Measurements from ENCODE around the gene CCDC47. TPM values are rescaled to one million over a fixed set of nuclear protein-coding genes. Genes with fewer than 3 reads are reported as not detected.
A peak's percentile ranks its signal among the peaks of the same experiment; 100 is the strongest.

The CCDC47 gene
- total RNA-seq (2014; rRNA removed; shearing (Covaris generic); ENCODE audit: low replicate concordance): 28.0 and 35.9 TPM in 2 replicates

- Histone ChIP-seq H3K4me3 (ENCODE audit: low read length) (peak within 1 kb of the TSS; percentile 88), H3K79me2 (ENCODE audit: low read length) (peaks cover 93% of the 10 kb centered on the region), H3K4me2 (ENCODE audit: low read depth, low read length, poor library complexity, severe bottlenecking) (peak within 1 kb of the TSS; percentile 95), H3K9me3 (ENCODE audit: low read length) (no peaks in the 10 kb centered on the region), H2AFZ (ENCODE audit: low read length) (0 out of 2 replicates have a peak within 1 kb of the TSS, but pooled peaks have one; percentile 21), H3K27me3 (ENCODE audit: low read length) (no peaks in the 10 kb centered on the region), H3K4me1 (ENCODE audit: low read length) (peaks cover 30% of the 10 kb centered on the region), H3K9ac (ENCODE audit: low read length) (peak within 1 kb of the TSS; percentile 95), H4K20me1 (ENCODE audit: insufficient read depth, low read depth, low read length) (peaks cover 46% of the 10 kb centered on the region), H3K27ac (ENCODE audit: low read length) (peak within 1 kb of the TSS; percentile 94), H3K9me2 (replicated peaks; ENCODE audit: insufficient read depth, low read length) (no peaks in the 10 kb centered on the region), H3K36me3 (ENCODE audit: insufficient read depth, low read length) (peaks cover 31% of the 10 kb centered on the region)
- peak; percentile 100 for DNase-seq
Measured at GRCh38 chr17:63773272-63774140, at the start of gene CCDC47. Gene CCDC47 (minus strand): TSS chr17:63773597. CDS start chr17:63766175, 7,422 bp downstream.

DNA sequence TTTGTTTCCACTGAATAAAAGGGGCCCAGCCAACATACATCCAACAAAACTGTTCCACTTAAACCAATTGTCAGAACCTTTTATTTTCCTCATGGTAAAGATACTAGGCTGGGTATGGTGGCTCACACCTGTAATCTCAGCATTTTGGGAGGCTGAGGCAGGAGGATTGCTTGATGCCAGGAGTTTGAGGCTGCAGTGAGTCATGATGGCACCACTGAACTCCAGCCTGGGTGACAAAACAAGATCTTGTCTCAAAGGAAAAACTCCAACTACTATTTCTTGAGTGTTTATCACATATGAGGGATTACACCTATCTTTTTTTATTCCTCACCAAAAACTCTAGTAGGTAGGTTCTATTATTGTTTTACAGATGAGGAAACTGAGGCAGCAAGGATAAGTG is 49.1 kb upstream of the CCDC47 start:
- H3K36me3 ChIP-seq (ENCODE audit: insufficient read depth, low read length): peaks cover 63% of the 10 kb centered on the region; the same call in 1 of the 2 replicates
- H3K4me3 ChIP-seq (ENCODE audit: low read length): no peak overlapping the region
- H3K9me2 ChIP-seq (replicated peaks; ENCODE audit: insufficient read depth, low read length): no peaks in the 10 kb centered on the region
- peaks cover 52% of the 10 kb centered on the region for H3K79me2 ChIP-seq (ENCODE audit: low read length)
- no peaks in the 10 kb centered on the region for H3K9me3 ChIP-seq (ENCODE audit: low read length)
- no peaks in the 10 kb centered on the region for H3K27me3 ChIP-seq (ENCODE audit: low read length)
- no peak overlapping the region for H2AFZ ChIP-seq (ENCODE audit: low read length)
- H4K20me1 ChIP-seq (ENCODE audit: insufficient read depth, low read depth, low read length): peaks cover 29% of the 10 kb centered on the region
- H3K27ac ChIP-seq (ENCODE audit: low read length): no peak overlapping the region
- peaks cover 14% of the 10 kb centered on the region for H3K4me1 ChIP-seq (ENCODE audit: low read length)
- no peak for DNase-seq
- no peak overlapping the region for H3K9ac ChIP-seq (ENCODE audit: low read length)
- no peak overlapping the region for H3K4me2 ChIP-seq (ENCODE audit: low read depth, low read length, poor library complexity, severe bottlenecking)

DNA sequence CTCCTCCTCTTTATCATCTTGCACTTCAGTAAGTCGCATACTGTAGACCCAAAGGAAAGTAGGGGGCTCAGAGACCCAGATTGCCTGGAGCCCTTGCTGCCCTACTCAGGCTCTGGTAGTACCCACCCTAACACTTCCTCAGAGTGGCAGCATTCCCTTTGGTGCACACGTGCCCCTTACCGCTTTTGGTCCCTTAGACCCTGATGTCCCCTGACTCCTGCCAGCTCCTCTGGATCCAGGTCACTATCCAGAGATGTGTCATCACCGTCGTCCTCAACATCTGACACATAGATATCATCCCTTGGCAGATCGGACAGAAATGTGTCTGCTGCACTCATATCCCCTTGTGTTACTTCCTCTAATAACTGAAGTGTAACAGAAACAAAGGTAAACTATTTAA is 48.4 kb upstream of the CCDC47 start:
- Histone ChIP-seq H3K9me3 (ENCODE audit: low read length) (no peaks in the 10 kb centered on the region), H3K9me2 (replicated peaks; ENCODE audit: insufficient read depth, low read length) (no peaks in the 10 kb centered on the region), H4K20me1 (ENCODE audit: insufficient read depth, low read depth, low read length) (peaks cover 29% of the 10 kb centered on the region), H3K4me2 (ENCODE audit: low read depth, low read length, poor library complexity, severe bottlenecking) (no peak overlapping the region), H3K9ac (ENCODE audit: low read length) (no peak overlapping the region), H3K4me3 (ENCODE audit: low read length) (no peak overlapping the region), H3K36me3 (ENCODE audit: insufficient read depth, low read length) (peaks cover 71% of the 10 kb centered on the region; the same call in 1 of the 2 replicates), H2AFZ (ENCODE audit: low read length) (no peak overlapping the region), H3K79me2 (ENCODE audit: low read length) (peaks cover 56% of the 10 kb centered on the region), H3K27ac (ENCODE audit: low read length) (no peak overlapping the region), H3K4me1 (ENCODE audit: low read length) (peaks cover 14% of the 10 kb centered on the region), H3K27me3 (ENCODE audit: low read length) (no peaks in the 10 kb centered on the region)
- DNase-seq: no peak

GRCh38 chr17:63820963-63821561 is 47.7 kb upstream of the CCDC47 start:
- DNase-seq: no peak
- no peaks in the 10 kb centered on the region for H3K9me2 ChIP-seq (replicated peaks; ENCODE audit: insufficient read depth, low read length)
- H3K4me2 ChIP-seq (ENCODE audit: low read depth, low read length, poor library complexity, severe bottlenecking): no peak overlapping the region
- H3K4me3 ChIP-seq (ENCODE audit: low read length): no peak overlapping the region
- H3K27me3 ChIP-seq (ENCODE audit: low read length): no peaks in the 10 kb centered on the region
- H3K27ac ChIP-seq (ENCODE audit: low read length): no peak overlapping the region
- H2AFZ ChIP-seq (ENCODE audit: low read length): no peak overlapping the region
- H4K20me1 ChIP-seq (ENCODE audit: insufficient read depth, low read depth, low read length): peaks cover 22% of the 10 kb centered on the region
- no peaks in the 10 kb centered on the region for H3K9me3 ChIP-seq (ENCODE audit: low read length)
- H3K4me1 ChIP-seq (ENCODE audit: low read length): peaks cover 12% of the 10 kb centered on the region
- H3K36me3 ChIP-seq (ENCODE audit: insufficient read depth, low read length): peaks cover 78% of the 10 kb centered on the region; the same call in 1 of the 2 replicates
- peaks cover 52% of the 10 kb centered on the region for H3K79me2 ChIP-seq (ENCODE audit: low read length)
- H3K9ac ChIP-seq (ENCODE audit: low read length): no peak overlapping the region

GRCh38 chr17:63819585-63820537 is 46.5 kb upstream of the CCDC47 start:
- H3K4me2 ChIP-seq (ENCODE audit: low read depth, low read length, poor library complexity, severe bottlenecking): no peak overlapping the region
- H3K9me3 ChIP-seq (ENCODE audit: low read length): no peaks in the 10 kb centered on the region
- H3K27ac ChIP-seq (ENCODE audit: low read length): no peak overlapping the region
- H2AFZ ChIP-seq (ENCODE audit: low read length): no peak overlapping the region
- H3K36me3 ChIP-seq (ENCODE audit: insufficient read depth, low read length): peaks cover 80% of the 10 kb centered on the region; the same call in 1 of the 2 replicates
- H3K27me3 ChIP-seq (ENCODE audit: low read length): no peaks in the 10 kb centered on the region
- no peak overlapping the region for H3K9ac ChIP-seq (ENCODE audit: low read length)
- H3K79me2 ChIP-seq (ENCODE audit: low read length): peaks cover 44% of the 10 kb centered on the region
- peaks cover 15% of the 10 kb centered on the region for H4K20me1 ChIP-seq (ENCODE audit: insufficient read depth, low read depth, low read length)
- no peaks in the 10 kb centered on the region for H3K9me2 ChIP-seq (replicated peaks; ENCODE audit: insufficient read depth, low read length)
- H3K4me3 ChIP-seq (ENCODE audit: low read length): no peak overlapping the region
- no peak for DNase-seq
- H3K4me1 ChIP-seq (ENCODE audit: low read length): no peaks in the 10 kb centered on the region

DNA sequence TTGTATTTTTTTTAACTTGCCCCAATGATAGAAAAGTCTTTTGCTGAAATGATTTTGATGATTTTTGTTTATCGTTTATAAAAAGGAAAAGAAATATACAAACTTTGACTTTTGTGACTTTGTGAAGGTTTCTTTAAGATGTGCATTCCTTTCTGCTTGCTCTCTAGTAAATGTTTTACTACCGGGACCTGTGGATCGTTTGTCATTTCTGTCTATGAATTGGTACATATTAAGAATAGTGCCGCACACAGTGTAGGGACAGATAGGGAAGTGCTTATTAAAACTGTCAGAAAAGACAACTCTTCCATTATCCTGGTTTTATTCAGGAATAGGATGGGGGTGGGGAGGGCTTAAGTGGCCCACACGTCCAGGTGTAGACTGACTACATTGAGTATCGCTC is 45.7 kb upstream of the CCDC47 start:
- Histone ChIP-seq H3K9me2 (replicated peaks; ENCODE audit: insufficient read depth, low read length) (no peaks in the 10 kb centered on the region), H3K9ac (ENCODE audit: low read length) (no peak overlapping the region), H2AFZ (ENCODE audit: low read length) (no peak overlapping the region), H3K36me3 (ENCODE audit: insufficient read depth, low read length) (peaks cover 78% of the 10 kb centered on the region; the same call in 1 of the 2 replicates), H3K79me2 (ENCODE audit: low read length) (peaks cover 40% of the 10 kb centered on the region), H3K4me1 (ENCODE audit: low read length) (no peaks in the 10 kb centered on the region), H4K20me1 (ENCODE audit: insufficient read depth, low read depth, low read length) (peaks cover 15% of the 10 kb centered on the region), H3K4me3 (ENCODE audit: low read length) (no peak overlapping the region), H3K4me2 (ENCODE audit: low read depth, low read length, poor library complexity, severe bottlenecking) (no peak overlapping the region), H3K9me3 (ENCODE audit: low read length) (no peaks in the 10 kb centered on the region), H3K27me3 (ENCODE audit: low read length) (no peaks in the 10 kb centered on the region), H3K27ac (ENCODE audit: low read length) (no peak overlapping the region)
- DNase-seq: no peak

- DNase-seq: no peak
- Histone ChIP-seq H3K27ac (ENCODE audit: low read length) (no peak overlapping the region), H3K9ac (ENCODE audit: low read length) (no peak overlapping the region), H3K9me3 (ENCODE audit: low read length) (no peaks in the 10 kb centered on the region), H2AFZ (ENCODE audit: low read length) (no peak overlapping the region), H3K4me3 (ENCODE audit: low read length) (no peak overlapping the region), H3K36me3 (ENCODE audit: insufficient read depth, low read length) (peaks cover 83% of the 10 kb centered on the region; the same call in 1 of the 2 replicates), H4K20me1 (ENCODE audit: insufficient read depth, low read depth, low read length) (peaks cover 14% of the 10 kb centered on the region), H3K9me2 (replicated peaks; ENCODE audit: insufficient read depth, low read length) (no peaks in the 10 kb centered on the region), H3K79me2 (ENCODE audit: low read length) (peaks cover 40% of the 10 kb centered on the region), H3K4me1 (ENCODE audit: low read length) (no peaks in the 10 kb centered on the region), H3K27me3 (ENCODE audit: low read length) (no peaks in the 10 kb centered on the region), H3K4me2 (ENCODE audit: low read depth, low read length, poor library complexity, severe bottlenecking) (no peak overlapping the region)
Measured at GRCh38 chr17:63817736-63818385, 44.5 kb upstream of the CCDC47 start.
